AG09309 (cell line): Measurements from ENCODE around the gene TSPAN4.

Source experiments
- DNase-seq: peaks from one replicate; pipeline ENCODE4 v3.0.0-alpha.2; 2010; ENCODE audit warnings: low read depth
- H3K4me3 ChIP-seq: 2 replicates; pipeline ENCODE4 v1.5.1; 2011; ENCODE audit warnings: mild to moderate bottlenecking, low read depth, low read length, moderate library complexity; ENCODE audit not compliant: control insufficient read depth
- TF ChIP-seq, protein P1 (sequence below): IDR thresholded peaks from 2 replicates; pipeline ENCODE4 v1.5.1; 2011; ENCODE audit warnings: mild to moderate bottlenecking, low read depth, low read length, inconsistent platforms; ENCODE audit not compliant: insufficient read depth, control insufficient read depth; ENCODE audit errors: missing control alignments

TSPAN4 gene

DNA sequence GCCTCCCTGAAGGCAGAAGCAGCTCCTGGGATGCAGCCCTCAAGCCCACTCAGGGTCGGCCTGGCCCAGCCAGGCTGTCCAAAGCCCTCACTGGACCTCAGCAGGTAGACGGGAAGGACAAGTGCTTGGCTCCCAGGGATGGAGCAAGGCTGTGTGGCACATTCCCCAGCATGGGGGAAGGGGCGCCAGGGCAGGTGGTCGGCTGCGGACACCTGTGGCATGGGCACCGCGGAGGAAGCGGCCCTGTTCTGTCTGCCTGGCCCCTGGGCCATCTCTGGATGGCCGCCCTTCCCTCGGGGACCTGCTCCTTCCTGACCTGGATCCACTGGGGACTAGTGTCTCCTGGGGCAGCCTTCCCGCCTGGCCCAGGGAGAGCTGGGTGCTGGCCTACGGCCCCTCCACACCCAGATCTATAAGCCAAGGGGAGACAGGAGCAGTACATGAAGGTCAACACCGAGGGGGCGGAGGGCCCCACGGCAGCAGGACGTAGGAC is 42.0 kb downstream of the TSPAN4 start:
- H3K4me3 ChIP-seq = no peak overlapping the region
- TF ChIP-seq, protein P1, sequence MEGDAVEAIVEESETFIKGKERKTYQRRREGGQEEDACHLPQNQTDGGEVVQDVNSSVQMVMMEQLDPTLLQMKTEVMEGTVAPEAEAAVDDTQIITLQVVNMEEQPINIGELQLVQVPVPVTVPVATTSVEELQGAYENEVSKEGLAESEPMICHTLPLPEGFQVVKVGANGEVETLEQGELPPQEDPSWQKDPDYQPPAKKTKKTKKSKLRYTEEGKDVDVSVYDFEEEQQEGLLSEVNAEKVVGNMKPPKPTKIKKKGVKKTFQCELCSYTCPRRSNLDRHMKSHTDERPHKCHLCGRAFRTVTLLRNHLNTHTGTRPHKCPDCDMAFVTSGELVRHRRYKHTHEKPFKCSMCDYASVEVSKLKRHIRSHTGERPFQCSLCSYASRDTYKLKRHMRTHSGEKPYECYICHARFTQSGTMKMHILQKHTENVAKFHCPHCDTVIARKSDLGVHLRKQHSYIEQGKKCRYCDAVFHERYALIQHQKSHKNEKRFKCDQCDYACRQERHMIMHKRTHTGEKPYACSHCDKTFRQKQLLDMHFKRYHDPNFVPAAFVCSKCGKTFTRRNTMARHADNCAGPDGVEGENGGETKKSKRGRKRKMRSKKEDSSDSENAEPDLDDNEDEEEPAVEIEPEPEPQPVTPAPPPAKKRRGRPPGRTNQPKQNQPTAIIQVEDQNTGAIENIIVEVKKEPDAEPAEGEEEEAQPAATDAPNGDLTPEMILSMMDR = no peak
- DNase-seq = no peak

DNA sequence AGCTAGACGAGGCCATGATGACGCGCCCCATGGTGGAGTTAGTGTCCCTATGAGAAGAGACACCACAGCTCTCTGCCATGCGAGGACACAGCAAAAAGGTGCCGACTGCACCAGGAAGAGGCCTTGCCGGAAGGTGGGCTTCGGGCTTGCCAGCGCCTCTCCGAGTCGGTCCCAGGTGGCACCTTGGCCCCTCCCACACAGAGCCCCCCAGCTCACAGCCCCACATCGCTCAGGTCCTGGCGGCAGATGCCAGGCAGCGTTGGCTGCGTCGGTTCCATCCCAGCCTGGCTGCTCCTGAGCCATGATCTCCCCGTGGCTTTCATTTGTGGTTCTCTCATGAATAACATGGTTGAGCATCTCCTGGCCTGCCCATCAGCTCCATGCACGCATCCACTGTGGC is 43.9 kb downstream of the TSPAN4 start:
- TF ChIP-seq, protein P1 = no peak
- no peak for DNase-seq
- no peak overlapping the region for H3K4me3 ChIP-seq

- H3K4me3 ChIP-seq = no peak overlapping the region
- DNase-seq = no peak
- TF ChIP-seq, protein P1 = no peak
Measured at GRCh38 chr11:887589-887988, 44.9 kb downstream of the TSPAN4 start.

- H3K4me3 ChIP-seq = no peak overlapping the region
- DNase-seq = no peak
- TF ChIP-seq, protein P1 = no peak
Measured at GRCh38 chr11:888310-889212, 45.9 kb downstream of the TSPAN4 start.

DNA sequence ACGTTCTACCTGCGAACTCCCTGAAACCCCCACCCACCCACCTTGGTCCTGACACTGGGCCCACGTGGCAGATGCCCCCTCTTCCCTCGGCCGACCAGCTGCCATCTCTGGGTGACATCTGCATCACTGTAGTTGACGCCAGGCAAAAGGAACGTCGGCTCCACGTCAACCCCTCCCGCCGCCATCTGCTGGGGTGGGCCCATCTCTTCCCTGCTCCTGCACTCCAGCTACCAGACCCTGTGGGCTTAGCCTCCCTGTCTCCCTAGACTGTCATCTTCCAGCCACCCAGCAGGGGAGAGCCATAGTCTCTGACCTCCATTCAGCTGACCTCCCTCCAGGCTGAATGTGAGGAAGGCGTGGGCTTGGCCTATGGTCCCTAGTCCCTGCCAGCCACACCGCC is 46.6 kb downstream of the TSPAN4 start:
- H3K4me3 ChIP-seq = no peak overlapping the region
- TF ChIP-seq, protein P1 = no peak
- no peak for DNase-seq

- no peak for DNase-seq
- no peak overlapping the region for H3K4me3 ChIP-seq
- TF ChIP-seq, protein P1 = no peak
Measured at GRCh38 chr11:889687-890475, 47.2 kb downstream of the TSPAN4 start.
